CD4-positive, alpha-beta T cell (primary cell): ENCODE results near the gene IQCE. TPM values are rescaled to one million over a fixed set of nuclear protein-coding genes. Genes with fewer than 3 reads are reported as not detected.
A peak's percentile ranks its signal among the peaks of the same experiment; 100 is the strongest.
"Not testable (repeated sequence)": the region's sequence is repeated elsewhere in the genome, so short reads cannot be mapped to it uniquely, and the experiment has no call there.

Experiments used
- ATAC-seq: fragments of 200-7000 bp; cut with Tn5 transposase; one replicate; pipeline ENCODE4 v1.10.0; 2022; ENCODE audit warnings: mild to moderate bottlenecking; ENCODE audit not compliant: poor library complexity
- CTCF ChIA-PET: fragments of 350-600 bp; sonication (Branson Sonifier 250); formaldehyde crosslinking; loops from one replicate; lab custom pipeline; 2021; ENCODE audit warnings: antibody characterized with exemption, inconsistent platforms; lab: Charles Lee
- POLR2A ChIA-PET: fragments of 350-600 bp; sonication (Branson Sonifier 250); formaldehyde crosslinking; loops from one replicate; lab custom pipeline; 2021; ENCODE audit warnings: antibody characterized with exemption, inconsistent platforms; lab: Charles Lee
- DNase-seq, 14 experiments: peaks; one replicate each; pipeline ENCODE4 v3.0.0-alpha.2; 2013 to 2020; ENCODE audit warnings: mixed read lengths in 2 of 14
- H3K27ac ChIP-seq, 2 donors: one replicate each; pipeline versions ENCODE4 v1.5.1 to v1.7.0; 2013; ENCODE audit warnings: low read length in 2 of 2, low read depth in 1 of 2, mild to moderate bottlenecking in 1 of 2
- H3K27me3 ChIP-seq, 2 experiments: 1 replicate in 1 of 2; 2 replicates in 1 of 2; pipeline versions ENCODE4 v1.6.1 to v1.7.0; 2013; ENCODE audit warnings: low read length in 2 of 2, control low read depth in 1 of 2, mild to moderate bottlenecking in 1 of 2, moderate library complexity in 1 of 2; ENCODE audit not compliant: insufficient read depth in 2 of 2, control insufficient read depth in 1 of 2
- H3K36me3 ChIP-seq: one replicate; pipeline ENCODE4 v1.6.1; 2013; ENCODE audit warnings: low read length, control low read depth; ENCODE audit not compliant: insufficient read depth
- H3K4me1 ChIP-seq: one replicate; pipeline ENCODE4 v1.6.1; 2013; ENCODE audit warnings: low read length, control low read depth; ENCODE audit not compliant: insufficient read depth
- H3K4me3 ChIP-seq: one replicate; pipeline ENCODE4 v1.5.1; 2013; ENCODE audit warnings: mild to moderate bottlenecking, low read length, moderate library complexity
- H3K9me3 ChIP-seq, 2 experiments: 1 replicate in 1 of 2; 2 replicates in 1 of 2; pipeline versions ENCODE4 v1.6.1 to v1.7.0; 2013; ENCODE audit warnings: low read length in 2 of 2, mild to moderate bottlenecking in 2 of 2, control low read depth in 1 of 2, moderate library complexity in 1 of 2; ENCODE audit not compliant: control insufficient read depth in 1 of 2, insufficient read depth in 1 of 2
- H3K27ac Mint-ChIP-seq: one replicate; pipeline ENCODE4 v1.8.0; 2020; ENCODE audit warnings: mixed read lengths
- H3K27me3 Mint-ChIP-seq: one replicate; pipeline ENCODE4 v1.8.0; 2021; ENCODE audit warnings: mixed read lengths
- H3K36me3 Mint-ChIP-seq: one replicate; pipeline ENCODE4 v1.8.0; 2021; ENCODE audit warnings: low read depth, mixed read lengths
- H3K4me1 Mint-ChIP-seq: one replicate; pipeline ENCODE4 v1.8.0; 2021; ENCODE audit warnings: low read depth, mixed read lengths
- H3K4me3 Mint-ChIP-seq: one replicate; pipeline ENCODE4 v1.8.0; 2020; ENCODE audit warnings: mild to moderate bottlenecking, mixed read lengths
- H3K9me3 Mint-ChIP-seq: one replicate; pipeline ENCODE4 v1.8.0; 2020; ENCODE audit warnings: mixed read lengths
- intact Hi-C, 2 experiments: fragments of 100-400 bp; cut with DNase I in 1 of 2; cut with micrococcal nuclease in 1 of 2; formaldehyde crosslinking; loops; one replicate each; pipeline versions ENCODE4 v1.15.1 to v1.9.0; 2023 to 2025; cut with DNase I, micrococcal nuclease
- total RNA-seq, 174 experiments: library from RNA in 2 of 174; stranded (reverse) in 2 of 174; gene quantifications; one replicate each; pipeline ENCODE4 v1.2.3 and lab custom pipeline; 2021 to 2026
- TF ChIP-seq, protein P1 (sequence below): fragments of 200-600 bp; IDR thresholded peaks from one replicate; pipeline ENCODE4 v1.8.0; 2022; ENCODE audit warnings: antibody characterized with exemption, mild to moderate bottlenecking

Gene IQCE
- total RNA-seq, 2 experiments from 2014 or later = 4.3 to 5.6 TPM

DNA sequence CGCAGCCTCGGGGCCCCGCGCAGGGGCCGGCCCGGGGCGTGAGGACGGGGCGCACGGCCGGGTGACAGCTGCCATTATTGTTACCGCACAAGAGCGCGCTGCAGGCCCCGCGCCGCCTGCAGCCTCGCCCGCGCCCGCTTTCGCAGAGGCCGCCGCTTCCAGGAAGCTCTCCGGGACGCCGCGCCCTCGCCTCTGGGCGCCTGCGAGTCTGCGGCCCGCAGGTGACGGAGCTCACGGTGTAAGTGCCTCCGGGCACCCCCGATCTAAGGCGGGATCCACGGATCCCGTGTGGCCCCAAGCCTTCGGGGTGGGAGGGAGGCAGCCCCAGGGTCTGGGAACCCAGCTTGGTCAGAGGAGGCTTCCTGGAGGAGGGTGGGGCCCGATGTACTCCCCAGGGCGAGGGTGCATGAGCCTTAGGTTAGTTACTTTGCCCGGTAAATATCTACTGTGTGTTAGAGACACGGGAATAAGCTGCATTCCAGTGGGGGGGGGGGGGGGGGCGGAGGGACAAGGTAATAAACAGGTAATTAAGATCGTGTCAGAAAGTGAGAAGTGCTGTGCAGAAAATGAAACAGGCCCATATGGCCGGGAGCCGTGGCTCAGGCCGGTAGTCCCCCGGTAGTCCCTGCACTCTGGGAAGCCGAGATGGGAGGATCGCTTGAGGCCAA, 638 bp downstream of the IQCE start:
- Mint-ChIP-seq H3K4me1 (peaks cover 26% of the 10 kb centered on the region), H3K27ac (no peak overlapping the region), H3K9me3 (no peaks in the 10 kb centered on the region), H3K27me3 (no peaks in the 10 kb centered on the region), H3K4me3 (peak overlapping the region; percentile 83), H3K36me3 (no peaks in the 10 kb centered on the region)
- peaks cover 32% of the 10 kb centered on the region for H3K4me1 ChIP-seq
- TF ChIP-seq, protein P1, sequence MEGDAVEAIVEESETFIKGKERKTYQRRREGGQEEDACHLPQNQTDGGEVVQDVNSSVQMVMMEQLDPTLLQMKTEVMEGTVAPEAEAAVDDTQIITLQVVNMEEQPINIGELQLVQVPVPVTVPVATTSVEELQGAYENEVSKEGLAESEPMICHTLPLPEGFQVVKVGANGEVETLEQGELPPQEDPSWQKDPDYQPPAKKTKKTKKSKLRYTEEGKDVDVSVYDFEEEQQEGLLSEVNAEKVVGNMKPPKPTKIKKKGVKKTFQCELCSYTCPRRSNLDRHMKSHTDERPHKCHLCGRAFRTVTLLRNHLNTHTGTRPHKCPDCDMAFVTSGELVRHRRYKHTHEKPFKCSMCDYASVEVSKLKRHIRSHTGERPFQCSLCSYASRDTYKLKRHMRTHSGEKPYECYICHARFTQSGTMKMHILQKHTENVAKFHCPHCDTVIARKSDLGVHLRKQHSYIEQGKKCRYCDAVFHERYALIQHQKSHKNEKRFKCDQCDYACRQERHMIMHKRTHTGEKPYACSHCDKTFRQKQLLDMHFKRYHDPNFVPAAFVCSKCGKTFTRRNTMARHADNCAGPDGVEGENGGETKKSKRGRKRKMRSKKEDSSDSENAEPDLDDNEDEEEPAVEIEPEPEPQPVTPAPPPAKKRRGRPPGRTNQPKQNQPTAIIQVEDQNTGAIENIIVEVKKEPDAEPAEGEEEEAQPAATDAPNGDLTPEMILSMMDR = no peak
- CTCF ChIA-PET = interaction anchor here (0.9 to 1.3 kb wide), 2 partner anchors 12 to 91 kb away, joined by 3 read pairs; no protein-coding TSS in a partner anchor
- no peaks in the 10 kb centered on the region for H3K9me3 ChIP-seq
- POLR2A ChIA-PET = interaction anchor here (0.7 to 1.5 kb wide), 4 partner anchors 31 to 72 kb away, joined by 3 to 5 read pairs (median 4); no protein-coding TSS in a partner anchor
- intact Hi-C loops = loop anchor here (2.0 to 5.0 kb wide), 5 partner anchors 51 to 987 kb away; partner anchors contain the start of genes CHST12 (in 1 of the 2), EIF3B (in 1 of the 2), MAD1L1 (in 1 of the 2) and PSMG3 (in 1 of the 2)
- H3K4me3 ChIP-seq = peak overlapping the region; percentile 62
- no peaks in the 10 kb centered on the region for H3K27me3 ChIP-seq
- peak; percentile 3 for ATAC-seq
- H3K27ac ChIP-seq = peak overlapping the region in 1 of 2 donors; percentile 29
- no peaks in the 10 kb centered on the region for H3K36me3 ChIP-seq
- peak in 4 of 14 experiments; percentile 28 to 68 (median 52) for DNase-seq

DNA sequence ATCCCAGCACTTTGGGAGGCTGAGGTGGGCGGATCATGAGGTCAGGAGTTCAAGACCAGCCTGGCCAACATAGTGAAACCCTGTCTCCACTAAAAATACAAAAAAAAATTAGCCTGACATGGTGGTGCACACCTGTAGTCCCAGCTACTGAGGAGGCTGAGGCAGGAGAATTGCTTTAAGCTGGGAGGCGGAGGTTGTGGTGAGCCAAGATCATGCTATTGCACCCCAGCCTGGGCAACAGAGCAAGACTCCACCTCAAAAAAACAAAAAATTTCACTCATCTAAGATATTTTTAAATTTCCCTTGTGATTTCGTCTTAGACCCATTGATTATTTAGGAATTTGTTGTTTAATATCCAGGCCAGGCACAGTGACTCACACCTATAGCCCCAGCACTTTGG, 5.2 kb downstream of the IQCE start:
- H3K9me3 Mint-ChIP-seq, H3K36me3 ChIP-seq, H3K4me3 Mint-ChIP-seq, H3K36me3 Mint-ChIP-seq, H3K27ac Mint-ChIP-seq, H3K27me3 Mint-ChIP-seq, DNase-seq, H3K27ac ChIP-seq, H3K9me3 ChIP-seq, POLR2A ChIA-PET, H3K4me3 ChIP-seq, ATAC-seq, H3K27me3 ChIP-seq, CTCF ChIA-PET: not testable (repeated sequence)
- intact Hi-C loops = loop anchor here in 1 of 2 experiments (10.0 kb wide), 1 partner anchor 151 kb away; no protein-coding TSS in a partner anchor
- H3K4me1 Mint-ChIP-seq = peaks cover 28% of the 10 kb centered on the region
- peaks cover 25% of the 10 kb centered on the region for H3K4me1 ChIP-seq

DNA sequence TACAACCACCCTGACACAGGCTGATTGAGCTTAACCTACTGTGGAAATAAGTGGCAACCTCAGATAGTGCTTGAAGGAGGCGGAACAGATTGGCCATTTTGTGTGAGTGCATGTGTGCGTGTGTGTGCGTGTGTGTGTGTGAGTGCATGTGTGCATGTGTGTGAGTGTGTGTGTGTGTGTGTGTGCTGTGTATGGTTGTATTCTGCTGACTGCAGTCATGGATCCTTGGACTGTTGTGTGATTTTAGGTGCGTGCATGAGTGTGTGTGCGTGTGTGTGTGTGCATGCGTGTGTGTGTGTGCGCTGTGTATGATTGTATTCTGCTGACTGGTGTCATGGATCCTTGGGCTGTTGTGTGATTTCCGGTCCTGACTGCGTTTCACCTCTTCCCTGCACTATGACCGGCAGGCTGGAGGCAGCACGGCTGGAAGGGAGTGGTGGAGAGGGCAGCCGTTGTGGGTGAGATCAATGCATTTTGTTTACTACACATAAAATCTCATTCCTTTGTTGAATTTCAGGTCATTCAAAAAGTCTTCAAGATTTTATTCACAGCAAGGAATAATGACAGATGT, 6.3 kb downstream of the IQCE start:
- ChIA-PET CTCF (no interaction called here), POLR2A (no interaction called here)
- no peak overlapping the region for H3K4me3 ChIP-seq
- H3K4me1 ChIP-seq = peaks cover 17% of the 10 kb centered on the region
- no peaks in the 10 kb centered on the region for H3K36me3 ChIP-seq
- intact Hi-C loops = loop anchor here (5.0 to 10.0 kb wide), 2 partner anchors 113 to 150 kb away; no protein-coding TSS in a partner anchor
- H3K4me1 Mint-ChIP-seq = peaks cover 23% of the 10 kb centered on the region
- no peaks in the 10 kb centered on the region for H3K9me3 ChIP-seq
- no peak overlapping the region for H3K4me3 Mint-ChIP-seq
- no peaks in the 10 kb centered on the region for H3K27me3 ChIP-seq
- H3K9me3 Mint-ChIP-seq = no peaks in the 10 kb centered on the region
- no peaks in the 10 kb centered on the region for H3K27me3 Mint-ChIP-seq
- no peak for DNase-seq
- TF ChIP-seq, protein P1 = no peak
- H3K36me3 Mint-ChIP-seq = no peaks in the 10 kb centered on the region
- H3K27ac Mint-ChIP-seq = no peak overlapping the region
- H3K27ac ChIP-seq = no peak overlapping the region
- ATAC-seq = no peak
